ENCODE measurements around the gene AK5. TPM values are rescaled to one million over a fixed set of nuclear protein-coding genes. Genes with fewer than 3 reads are reported as not detected.
"Not testable (repeated sequence)": the region's sequence is repeated elsewhere in the genome, so short reads cannot be mapped to it uniquely, and the experiment has no call there.

The AK5 gene
- total and polyA plus RNA-seq, 2 donors, result 0.71 to 2.0 TPM

- H3K27me3 ChIP-seq (ENCODE audit: control insufficient read depth in 2 of 2, insufficient read depth in 1 of 2, low read length in 1 of 2); DNase-seq (ENCODE audit: low read depth in 6 of 9, low spot score in 9 of 9); H3K36me3 ChIP-seq (ENCODE audit: control insufficient read depth in 2 of 2, insufficient read depth in 2 of 2, low read length in 1 of 2); H3K9me3 ChIP-seq (ENCODE audit: control insufficient read depth in 2 of 2, insufficient read depth in 1 of 2, low read length in 1 of 2); H3K27ac ChIP-seq (ENCODE audit: low read depth in 1 of 2, low read length in 1 of 2); H3K4me3 ChIP-seq (ENCODE audit: low read length in 2 of 2): not testable (repeated sequence)
- H3K4me1 ChIP-seq (ENCODE audit: control insufficient read depth in 2 of 2, insufficient read depth in 2 of 2, low read length in 2 of 2), result peaks cover 0 to 12% of the 10 kb centered on the region in 2 donors
- 86% methylated on average over 4 of the region's 4 CpGs for WGBS
These were observed 127.1 kb downstream of the AK5 start for GRCh38 chr1:77408933-77409332.

- Histone ChIP-seq H3K9me3 (ENCODE audit: control insufficient read depth in 2 of 2, insufficient read depth in 1 of 2, low read length in 1 of 2) (no peaks in the 10 kb centered on the region), H3K27me3 (ENCODE audit: control insufficient read depth in 2 of 2, insufficient read depth in 1 of 2, low read length in 1 of 2) (no peaks in the 10 kb centered on the region), H3K27ac (ENCODE audit: low read depth in 1 of 2, low read length in 1 of 2) (no peak overlapping the region), H3K4me3 (ENCODE audit: low read length in 2 of 2) (no peak overlapping the region), H3K36me3 (ENCODE audit: control insufficient read depth in 2 of 2, insufficient read depth in 2 of 2, low read length in 1 of 2) (no peaks in the 10 kb centered on the region), H3K4me1 (ENCODE audit: control insufficient read depth in 2 of 2, insufficient read depth in 2 of 2, low read length in 2 of 2) (peaks cover 0 to 12% of the 10 kb centered on the region in 2 donors)
- no peak for DNase-seq (ENCODE audit: low read depth in 6 of 9, low spot score in 9 of 9)
- WGBS, result 91% methylated on average over 9 of the region's 9 CpGs
These were observed 130.4 kb downstream of the AK5 start for GRCh38 chr1:77412069-77412819.

DNA sequence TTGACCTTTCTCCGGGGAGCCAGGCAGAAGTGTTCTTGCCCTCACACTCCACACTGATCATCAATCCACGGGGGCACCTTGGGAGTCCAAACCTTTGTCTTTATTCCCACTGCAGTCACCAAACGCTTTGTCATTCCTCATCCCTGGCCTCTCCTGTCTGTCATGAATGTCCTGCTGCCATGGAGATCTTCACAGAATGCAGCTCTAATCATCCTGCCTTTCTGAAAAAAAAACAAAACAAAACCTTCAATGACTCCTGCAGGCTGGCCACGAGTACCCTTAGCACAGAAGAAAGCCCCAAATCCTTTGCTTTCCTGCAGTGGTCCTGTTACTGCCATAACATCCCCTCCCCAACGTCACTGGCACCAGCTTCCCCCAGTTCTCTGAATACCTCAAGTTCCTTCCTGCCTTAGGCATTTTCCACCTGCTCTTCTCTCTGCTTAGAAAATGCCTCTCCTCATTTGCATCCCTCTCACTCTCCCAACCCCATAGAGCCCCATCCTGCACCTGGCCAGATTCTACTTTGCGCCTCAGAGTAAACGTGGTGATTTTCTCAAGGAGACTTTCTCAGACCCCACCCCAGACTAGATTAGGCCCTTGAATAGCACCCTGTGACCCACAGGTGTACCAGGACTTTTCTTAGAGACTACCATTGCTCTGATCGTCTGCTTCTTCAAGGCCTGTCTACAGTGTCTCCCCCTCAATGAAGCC is 131.2 kb downstream of the AK5 start:
- Histone ChIP-seq H3K27me3 (ENCODE audit: control insufficient read depth in 2 of 2, insufficient read depth in 1 of 2, low read length in 1 of 2) (no peaks in the 10 kb centered on the region), H3K4me3 (ENCODE audit: low read length in 2 of 2) (no peak overlapping the region), H3K9me3 (ENCODE audit: control insufficient read depth in 2 of 2, insufficient read depth in 1 of 2, low read length in 1 of 2) (no peaks in the 10 kb centered on the region), H3K4me1 (ENCODE audit: control insufficient read depth in 2 of 2, insufficient read depth in 2 of 2, low read length in 2 of 2) (peaks cover 0 to 12% of the 10 kb centered on the region in 2 donors), H3K27ac (ENCODE audit: low read depth in 1 of 2, low read length in 1 of 2) (no peak overlapping the region), H3K36me3 (ENCODE audit: control insufficient read depth in 2 of 2, insufficient read depth in 2 of 2, low read length in 1 of 2) (no peaks in the 10 kb centered on the region)
- WGBS, result 42% methylated on average over 8 of the region's 8 CpGs
- DNase-seq (ENCODE audit: low read depth in 6 of 9, low spot score in 9 of 9), result no peak

GRCh38 chr1:77413541-77414335 is 131.9 kb downstream of the AK5 start:
- Histone ChIP-seq H3K4me3 (ENCODE audit: low read length in 2 of 2) (no peak overlapping the region), H3K4me1 (ENCODE audit: control insufficient read depth in 2 of 2, insufficient read depth in 2 of 2, low read length in 2 of 2) (peaks cover 0 to 12% of the 10 kb centered on the region in 2 donors), H3K27me3 (ENCODE audit: control insufficient read depth in 2 of 2, insufficient read depth in 1 of 2, low read length in 1 of 2) (no peaks in the 10 kb centered on the region), H3K27ac (ENCODE audit: low read depth in 1 of 2, low read length in 1 of 2) (no peak overlapping the region), H3K36me3 (ENCODE audit: control insufficient read depth in 2 of 2, insufficient read depth in 2 of 2, low read length in 1 of 2) (no peaks in the 10 kb centered on the region), H3K9me3 (ENCODE audit: control insufficient read depth in 2 of 2, insufficient read depth in 1 of 2, low read length in 1 of 2) (no peaks in the 10 kb centered on the region)
- 58% methylated on average over 7 of the region's 7 CpGs for WGBS
- peak in 1 of 9 donors; percentile 7 for DNase-seq (ENCODE audit: low read depth in 6 of 9, low spot score in 9 of 9)

DNA sequence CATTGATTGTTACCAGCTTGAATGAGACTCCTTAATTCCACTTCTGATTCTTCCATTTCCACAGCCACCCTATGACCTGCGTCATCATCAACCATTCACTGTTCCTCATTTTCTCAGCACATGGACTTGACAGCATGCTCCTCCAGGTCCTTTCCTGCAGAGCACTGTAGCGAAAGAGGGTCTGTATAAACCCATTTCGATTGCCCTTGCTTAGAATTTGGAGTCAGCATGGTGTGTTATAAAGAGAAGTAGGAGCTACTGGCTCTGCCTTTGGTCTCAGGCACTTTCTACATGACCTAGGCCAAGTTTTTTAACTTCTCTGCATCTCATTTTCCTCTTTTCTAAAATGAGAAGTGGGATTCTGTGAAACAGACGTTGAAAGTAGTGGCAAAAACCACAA is 133.8 kb downstream of the AK5 start:
- no peak for DNase-seq (ENCODE audit: low read depth in 6 of 9, low spot score in 9 of 9)
- Histone ChIP-seq H3K36me3 (ENCODE audit: control insufficient read depth in 2 of 2, insufficient read depth in 2 of 2, low read length in 1 of 2) (no peaks in the 10 kb centered on the region), H3K27me3 (ENCODE audit: control insufficient read depth in 2 of 2, insufficient read depth in 1 of 2, low read length in 1 of 2) (no peaks in the 10 kb centered on the region), H3K4me3 (ENCODE audit: low read length in 2 of 2) (no peak overlapping the region), H3K27ac (ENCODE audit: low read depth in 1 of 2, low read length in 1 of 2) (no peak overlapping the region), H3K9me3 (ENCODE audit: control insufficient read depth in 2 of 2, insufficient read depth in 1 of 2, low read length in 1 of 2) (no peaks in the 10 kb centered on the region), H3K4me1 (ENCODE audit: control insufficient read depth in 2 of 2, insufficient read depth in 2 of 2, low read length in 2 of 2) (peaks cover 0 to 12% of the 10 kb centered on the region in 2 donors)
- 50% methylated on average over 4 of the region's 4 CpGs for WGBS

- H3K27ac ChIP-seq (ENCODE audit: low read depth in 1 of 2, low read length in 1 of 2), result no peak overlapping the region
- H3K27me3 ChIP-seq (ENCODE audit: control insufficient read depth in 2 of 2, insufficient read depth in 1 of 2, low read length in 1 of 2), result no peaks in the 10 kb centered on the region
- no peaks in the 10 kb centered on the region for H3K9me3 ChIP-seq (ENCODE audit: control insufficient read depth in 2 of 2, insufficient read depth in 1 of 2, low read length in 1 of 2)
- H3K4me1 ChIP-seq (ENCODE audit: control insufficient read depth in 2 of 2, insufficient read depth in 2 of 2, low read length in 2 of 2), result peaks cover 0 to 17% of the 10 kb centered on the region in 2 donors
- no peak for DNase-seq (ENCODE audit: low read depth in 6 of 9, low spot score in 9 of 9)
- H3K36me3 ChIP-seq (ENCODE audit: control insufficient read depth in 2 of 2, insufficient read depth in 2 of 2, low read length in 1 of 2), result no peaks in the 10 kb centered on the region
- H3K4me3 ChIP-seq (ENCODE audit: low read length in 2 of 2), result no peak overlapping the region
- 97% methylated on average over 5 of the region's 5 CpGs for WGBS
These were observed 135.1 kb downstream of the AK5 start for GRCh38 chr1:77416692-77417450.

- WGBS, result 99% methylated on average over 3 of the region's 3 CpGs
- H3K36me3 ChIP-seq (ENCODE audit: control insufficient read depth in 2 of 2, insufficient read depth in 2 of 2, low read length in 1 of 2); DNase-seq (ENCODE audit: low read depth in 6 of 9, low spot score in 9 of 9); H3K9me3 ChIP-seq (ENCODE audit: control insufficient read depth in 2 of 2, insufficient read depth in 1 of 2, low read length in 1 of 2); H3K27ac ChIP-seq (ENCODE audit: low read depth in 1 of 2, low read length in 1 of 2); H3K27me3 ChIP-seq (ENCODE audit: control insufficient read depth in 2 of 2, insufficient read depth in 1 of 2, low read length in 1 of 2); H3K4me3 ChIP-seq (ENCODE audit: low read length in 2 of 2): not testable (repeated sequence)
- peaks cover 0 to 14% of the 10 kb centered on the region in 2 donors for H3K4me1 ChIP-seq (ENCODE audit: control insufficient read depth in 2 of 2, insufficient read depth in 2 of 2, low read length in 2 of 2)
These were observed 136.2 kb downstream of the AK5 start for GRCh38 chr1:77418055-77418454.

DNA sequence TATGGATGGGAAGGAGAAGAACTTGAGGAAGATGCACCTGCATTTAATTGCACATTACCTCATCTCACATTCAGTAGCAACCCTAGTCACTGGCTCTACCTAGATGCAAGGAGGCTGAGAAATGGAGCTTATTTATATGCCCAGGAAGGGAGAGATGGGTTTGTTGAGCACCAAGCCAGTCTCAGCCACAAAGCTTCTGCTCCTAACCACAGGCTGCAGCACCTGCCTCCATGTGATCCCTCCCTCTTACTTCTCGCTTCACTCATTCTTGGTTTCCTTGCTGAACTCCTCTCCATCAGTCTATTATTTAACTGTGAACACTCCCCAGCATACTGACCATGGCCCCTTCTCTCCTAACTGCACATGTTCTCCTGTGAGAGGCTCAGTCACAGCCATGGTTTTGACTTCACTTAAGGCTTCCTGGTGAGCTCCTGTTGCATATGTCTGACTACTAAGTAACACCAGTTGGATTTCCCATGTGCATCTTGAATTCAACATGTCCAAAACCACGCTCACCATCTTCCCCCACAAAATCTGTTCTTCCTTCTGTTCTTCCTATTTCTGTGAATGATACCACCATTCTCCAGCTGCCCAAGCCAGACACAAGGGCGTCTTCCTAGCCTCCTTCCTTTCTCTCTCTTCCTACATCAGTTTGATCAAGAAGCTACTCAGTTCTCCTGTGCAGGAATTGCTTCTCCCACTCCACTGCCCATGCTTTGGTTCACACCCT is 139.8 kb downstream of the AK5 start:
- peaks cover 0 to 7% of the 10 kb centered on the region in 2 donors for H3K4me1 ChIP-seq (ENCODE audit: control insufficient read depth in 2 of 2, insufficient read depth in 2 of 2, low read length in 2 of 2)
- H3K36me3 ChIP-seq (ENCODE audit: control insufficient read depth in 2 of 2, insufficient read depth in 2 of 2, low read length in 1 of 2), result no peaks in the 10 kb centered on the region
- no peaks in the 10 kb centered on the region for H3K9me3 ChIP-seq (ENCODE audit: control insufficient read depth in 2 of 2, insufficient read depth in 1 of 2, low read length in 1 of 2)
- H3K4me3 ChIP-seq (ENCODE audit: low read length in 2 of 2), result no peak overlapping the region
- peak in 1 of 9 donors; percentile 49 for DNase-seq (ENCODE audit: low read depth in 6 of 9, low spot score in 9 of 9)
- 56% methylated on average over 3 of the region's 3 CpGs for WGBS
- no peak overlapping the region for H3K27ac ChIP-seq (ENCODE audit: low read depth in 1 of 2, low read length in 1 of 2)
- H3K27me3 ChIP-seq (ENCODE audit: control insufficient read depth in 2 of 2, insufficient read depth in 1 of 2, low read length in 1 of 2), result no peaks in the 10 kb centered on the region
